ENCODE measurements around the gene FAM131A.

FAM131A gene

GRCh38 chr3:184325715-184326369, 11.6 kb upstream of the FAM131A start:
- DNase-seq (ENCODE audit: low read depth in 1 of 2, low spot score in 1 of 2) = no peak
- H3K4me3 ChIP-seq (replicated peaks; ENCODE audit: insufficient read depth, low read length) = no peak overlapping the region
- H3K27me3 ChIP-seq (ENCODE audit: insufficient read depth, poor library complexity, severe bottlenecking) = no peaks in the 10 kb centered on the region
- TF ChIP-seq REST (IDR thresholded peaks at IDR 0.05; ENCODE audit: insufficient replicate concordance, low read depth) (no peak), SPI1 (IDR thresholded peaks at IDR 0.05; ENCODE audit: borderline replicate concordance, low read depth) (no peak)
- H3K27ac ChIP-seq (replicated peaks) = no peak overlapping the region

DNA sequence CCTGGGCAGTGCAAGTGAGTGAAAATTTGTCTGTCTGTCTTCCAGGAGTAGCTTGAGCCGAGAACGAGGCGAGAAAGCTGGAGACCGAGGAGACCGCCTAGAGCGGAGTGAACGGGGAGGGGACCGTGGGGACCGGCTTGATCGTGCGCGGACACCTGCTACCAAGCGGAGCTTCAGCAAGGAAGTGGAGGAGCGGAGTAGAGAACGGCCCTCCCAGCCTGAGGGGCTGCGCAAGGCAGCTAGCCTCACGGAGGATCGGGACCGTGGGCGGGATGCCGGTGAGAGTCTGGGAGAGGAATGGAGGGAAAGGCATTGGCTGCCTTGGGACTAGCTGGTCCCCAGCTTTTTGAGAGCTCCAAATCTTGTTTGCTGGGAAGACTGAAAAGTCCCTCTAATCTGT, 10.2 kb upstream of the FAM131A start:
- Histone ChIP-seq H3K4me3 (replicated peaks; ENCODE audit: insufficient read depth, low read length) (no peak overlapping the region), H3K27ac (replicated peaks) (no peak overlapping the region), H3K27me3 (ENCODE audit: insufficient read depth, poor library complexity, severe bottlenecking) (no peaks in the 10 kb centered on the region)
- TF ChIP-seq SPI1 (IDR thresholded peaks at IDR 0.05; ENCODE audit: borderline replicate concordance, low read depth) = no peak
- no peak for TF ChIP-seq REST (IDR thresholded peaks at IDR 0.05; ENCODE audit: insufficient replicate concordance, low read depth)
- no peak for TF ChIP-seq GABPA (IDR thresholded peaks at IDR 0.05; ENCODE audit: low read depth)
- TF ChIP-seq POLR2AphosphoS5 (IDR thresholded peaks at IDR 0.05; ENCODE audit: low read depth) = no peak
- no peak for DNase-seq (ENCODE audit: low read depth in 1 of 2, low spot score in 1 of 2)

DNA sequence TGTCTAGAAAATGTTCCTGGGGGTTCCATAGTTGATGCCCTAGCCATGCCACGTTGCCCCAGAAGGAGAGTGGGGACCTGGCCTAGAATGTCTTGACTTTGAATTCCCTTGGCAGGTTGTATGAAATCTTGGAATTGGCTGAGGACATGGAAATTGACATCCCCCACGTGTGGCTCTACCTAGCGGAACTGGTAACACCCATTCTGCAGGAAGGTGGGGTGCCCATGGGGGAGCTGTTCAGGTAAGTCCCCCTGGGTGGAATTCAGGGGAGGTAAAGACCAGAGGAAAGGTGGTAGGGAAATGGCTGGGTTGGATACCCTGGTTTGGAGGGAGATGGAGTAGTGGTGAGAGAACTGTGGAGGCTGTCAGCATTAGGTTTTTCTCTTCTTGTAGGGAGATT, 8.9 kb upstream of the FAM131A start:
- DNase-seq (ENCODE audit: low read depth in 1 of 2, low spot score in 1 of 2) = no peak
- Histone ChIP-seq H3K27ac (replicated peaks) (no peak overlapping the region), H3K4me3 (replicated peaks; ENCODE audit: insufficient read depth, low read length) (no peak overlapping the region), H3K27me3 (ENCODE audit: insufficient read depth, poor library complexity, severe bottlenecking) (no peaks in the 10 kb centered on the region)
- TF ChIP-seq REST (IDR thresholded peaks at IDR 0.05; ENCODE audit: insufficient replicate concordance, low read depth) (no peak), POLR2AphosphoS5 (IDR thresholded peaks at IDR 0.05; ENCODE audit: low read depth) (no peak; the same call in 1 of the 2 replicates), GABPA (IDR thresholded peaks at IDR 0.05; ENCODE audit: low read depth) (no peak), CTCF (IDR thresholded peaks at IDR 0.05; ENCODE audit: insufficient read depth, low read length) (no peak), SPI1 (IDR thresholded peaks at IDR 0.05; ENCODE audit: borderline replicate concordance, low read depth) (no peak)

GRCh38 chr3:184332370-184333090, 4.9 kb upstream of the FAM131A start:
- DNase-seq (ENCODE audit: low read depth in 1 of 2, low spot score in 1 of 2) = no peak
- H3K27ac ChIP-seq (replicated peaks) = no peak overlapping the region
- no peaks in the 10 kb centered on the region for H3K27me3 ChIP-seq (ENCODE audit: insufficient read depth, poor library complexity, severe bottlenecking)
- no peak overlapping the region for H3K4me3 ChIP-seq (replicated peaks; ENCODE audit: insufficient read depth, low read length)
- TF ChIP-seq REST (IDR thresholded peaks at IDR 0.05; ENCODE audit: insufficient replicate concordance, low read depth) (no peak), POLR2AphosphoS5 (IDR thresholded peaks at IDR 0.05; ENCODE audit: low read depth) (no peak; the same call in 1 of the 2 replicates), CTCF (IDR thresholded peaks at IDR 0.05; ENCODE audit: insufficient read depth, low read length) (no peak), GABPA (IDR thresholded peaks at IDR 0.05; ENCODE audit: low read depth) (no peak), SPI1 (IDR thresholded peaks at IDR 0.05; ENCODE audit: borderline replicate concordance, low read depth) (no peak)

All from HL-60 (cell line).